HG03139 (cell line): ENCODE data around the gene ULK4.
"Not testable (repeated sequence)": the region's sequence is repeated elsewhere in the genome, so short reads cannot be mapped to it uniquely, and the experiment has no call there.

Experiments
- ATAC-seq: cut with Tn5 transposase; IDR thresholded peaks from one replicate; pipeline ENCODE4 v1.9.1; 2021; ENCODE audit not compliant: unreplicated experiment

Gene ULK4

GRCh38 chr3:41450416-41451231 is 511.3 kb downstream of the ULK4 start:
- ATAC-seq: no peak

DNA sequence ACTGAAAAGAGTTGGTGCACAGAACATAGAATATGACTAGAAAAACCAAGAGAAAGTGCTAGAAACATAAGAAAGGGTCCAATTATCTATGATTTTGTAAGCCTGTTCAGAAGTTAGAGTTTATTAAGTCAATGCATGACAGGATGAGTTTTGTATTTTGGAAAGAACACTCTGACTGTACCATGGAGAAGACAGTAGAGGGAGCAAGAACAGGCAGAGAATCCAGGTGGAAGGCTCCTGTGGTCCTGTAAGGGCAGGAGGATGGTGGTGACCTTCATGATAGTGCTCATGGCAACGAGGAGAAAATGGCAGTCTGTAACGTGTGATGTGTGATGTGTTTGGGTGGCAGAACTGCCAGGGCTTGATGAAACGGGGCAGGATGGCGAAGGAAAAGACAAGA is 513.5 kb downstream of the ULK4 start:
- no peak for ATAC-seq

DNA sequence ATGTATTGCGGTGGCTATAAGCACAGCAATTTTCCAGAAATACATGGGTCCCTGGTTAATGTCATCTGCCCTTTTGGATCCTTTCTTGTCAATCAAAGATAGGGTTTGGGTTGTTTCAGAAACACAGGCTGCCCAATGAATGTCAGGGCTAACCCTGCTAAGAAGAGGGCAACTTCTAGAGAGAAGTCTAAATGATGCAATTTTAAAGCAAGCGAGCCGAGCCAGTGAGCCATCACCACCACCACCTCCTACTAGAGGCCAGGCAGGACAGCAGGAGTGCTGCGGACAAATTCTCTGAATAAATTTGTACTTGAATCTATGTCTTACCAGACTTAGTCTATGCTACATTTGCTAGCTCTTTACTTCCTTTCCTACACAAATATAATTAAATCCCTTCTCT is 514.2 kb downstream of the ULK4 start:
- ATAC-seq: no peak

DNA sequence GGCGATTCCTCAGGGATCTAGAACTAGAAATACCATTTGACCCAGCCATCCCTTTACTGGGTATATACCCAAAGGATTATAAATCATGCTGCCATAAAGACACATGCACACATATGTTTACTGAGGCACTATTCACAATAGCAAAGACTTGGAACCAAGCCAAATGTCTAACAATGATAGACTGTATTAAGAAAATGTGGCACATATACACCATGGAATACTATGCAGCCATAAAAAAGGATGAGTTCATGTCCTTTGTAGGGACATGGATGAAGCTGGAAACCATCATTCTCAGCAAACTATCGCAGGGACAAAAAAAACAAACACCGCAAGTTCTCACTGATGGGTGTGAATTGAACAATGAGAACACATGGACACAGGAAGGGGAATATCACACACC is 515.6 kb downstream of the ULK4 start:
- not testable (repeated sequence) for ATAC-seq

GRCh38 chr3:41441568-41441967 is 520.3 kb downstream of the ULK4 start:
- ATAC-seq: no peak

DNA sequence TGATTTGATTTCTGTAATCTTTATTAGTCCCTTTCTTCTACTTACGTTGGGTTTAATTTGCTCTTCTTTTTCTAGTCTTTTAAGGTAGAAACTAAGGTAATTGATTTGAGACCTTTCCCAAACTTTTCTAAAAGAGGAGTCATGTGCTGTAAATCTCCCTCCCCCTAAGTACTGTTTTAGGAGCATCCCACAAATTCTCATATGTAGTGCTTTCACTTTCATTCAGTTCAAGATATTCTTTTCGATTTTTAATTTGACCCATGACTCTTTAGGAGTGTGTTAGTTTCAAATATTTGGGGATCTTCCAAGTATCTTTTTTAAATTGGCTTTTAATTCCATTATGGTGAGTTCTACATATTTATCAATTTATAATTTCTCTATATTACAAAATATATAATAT is 520.8 kb downstream of the ULK4 start:
- no peak for ATAC-seq

GRCh38 chr3:41436983-41437382 is 524.9 kb downstream of the ULK4 start:
- no peak for ATAC-seq

GRCh38 chr3:41434781-41435180 is 527.1 kb downstream of the ULK4 start:
- ATAC-seq: no peak

DNA sequence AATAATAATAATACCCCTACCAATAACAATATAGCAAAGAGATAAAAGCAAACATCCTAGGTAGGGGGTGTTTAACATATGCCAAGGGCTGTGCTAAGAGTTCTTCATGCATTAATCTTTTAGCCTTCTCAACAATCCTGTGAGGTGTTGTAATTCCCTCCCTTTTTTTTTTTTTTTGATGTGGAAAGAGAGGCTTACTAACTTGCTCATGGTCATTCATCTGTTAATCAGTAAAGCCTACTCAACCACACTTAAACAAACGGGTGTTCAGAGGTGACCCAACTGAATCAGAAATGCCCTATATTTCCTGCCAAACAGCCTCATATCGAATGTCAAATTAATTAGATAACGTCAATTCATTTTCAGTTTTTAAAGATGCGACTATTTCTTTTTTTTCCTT is 530.5 kb downstream of the ULK4 start:
- ATAC-seq: no peak

DNA sequence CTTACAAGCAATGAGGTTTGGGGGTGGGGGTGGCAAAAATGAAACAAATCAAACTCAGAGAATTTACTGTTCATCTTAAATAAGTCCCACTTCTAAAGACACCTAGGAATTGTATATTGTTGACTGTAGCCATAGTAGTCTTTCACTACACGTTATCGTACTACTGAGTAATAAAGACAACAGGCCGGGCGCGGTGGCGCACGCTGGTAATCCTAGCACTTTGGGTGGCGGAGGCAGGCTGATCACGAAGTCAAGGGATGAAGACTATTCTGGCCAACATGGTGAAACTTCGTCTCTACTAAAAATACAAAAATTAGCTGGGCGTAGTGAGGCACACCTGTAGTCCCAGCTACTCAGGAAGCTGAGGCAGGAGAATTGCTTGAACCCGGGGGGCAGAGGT is 531.0 kb downstream of the ULK4 start:
- no peak for ATAC-seq

DNA sequence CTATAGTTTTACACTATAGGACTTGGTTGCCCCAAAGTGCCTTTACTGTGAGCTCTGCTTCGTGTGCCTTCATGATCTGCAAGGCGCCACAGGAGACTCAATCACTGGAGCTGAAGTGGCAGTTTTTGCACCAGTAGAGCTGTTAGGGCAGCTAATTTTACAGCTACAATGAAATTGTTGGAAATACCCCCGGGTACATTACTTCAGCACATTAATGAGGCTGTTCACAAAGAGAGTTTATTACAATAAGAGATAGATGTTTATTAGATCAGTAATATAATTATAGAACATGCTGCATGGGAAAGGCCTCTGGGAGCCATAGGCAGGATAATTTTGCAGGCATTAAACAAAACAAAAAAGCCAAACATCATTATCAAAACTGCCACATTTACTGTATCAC is 531.5 kb downstream of the ULK4 start:
- ATAC-seq: no peak

DNA sequence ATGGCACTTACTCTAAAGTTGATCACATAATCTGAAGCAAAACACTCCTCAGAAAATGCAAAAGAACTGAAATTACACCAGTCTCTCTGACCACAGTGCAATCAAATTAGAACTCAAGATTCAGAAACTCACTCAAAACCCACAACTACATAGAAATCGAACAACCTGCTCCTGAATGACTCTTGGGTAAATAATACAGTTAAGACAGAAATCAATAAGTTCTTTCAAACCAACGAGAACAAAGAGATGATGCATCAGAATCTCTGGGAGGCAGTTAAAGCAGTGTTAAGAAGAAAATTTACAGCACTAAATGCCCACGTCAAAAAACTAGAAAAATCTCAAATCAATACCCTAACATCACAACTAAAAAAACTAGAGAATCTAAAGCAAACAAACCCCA is 535.4 kb downstream of the ULK4 start:
- no peak for ATAC-seq

DNA sequence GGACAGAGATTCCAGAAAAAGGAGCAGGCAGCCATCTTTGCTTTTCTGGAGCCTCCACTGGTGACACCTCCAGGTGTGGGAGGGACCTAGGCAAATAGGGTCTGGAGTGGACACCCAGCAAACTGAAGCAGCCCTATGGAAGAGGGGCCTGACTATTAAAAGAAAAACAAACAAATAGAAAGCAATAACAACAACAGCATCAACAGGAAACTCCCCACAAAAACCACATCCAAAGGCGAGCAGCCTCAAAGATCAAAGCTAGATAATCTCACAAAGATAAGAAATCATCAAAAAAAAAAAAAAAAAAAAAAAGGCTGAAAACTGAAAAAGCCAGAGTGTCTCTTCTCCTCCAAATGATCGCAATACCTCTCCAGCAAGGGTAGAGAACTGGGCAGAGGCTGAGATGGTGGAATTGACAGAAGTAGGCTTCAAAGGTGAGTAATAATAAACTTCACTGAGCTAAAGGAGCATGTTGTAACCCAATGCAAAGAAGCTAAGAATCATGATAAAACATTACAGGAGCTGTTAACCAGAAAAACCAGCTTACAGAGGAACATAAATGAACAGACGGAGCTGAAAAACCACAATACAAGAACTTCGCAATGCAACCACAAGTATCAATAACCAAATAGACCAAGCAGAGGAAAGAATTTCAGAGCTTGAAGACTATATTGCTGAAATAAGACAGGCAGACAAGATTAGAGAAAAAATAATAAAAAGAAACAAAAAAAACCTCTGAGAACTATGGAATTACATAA is 537.2 kb downstream of the ULK4 start:
- ATAC-seq: no peak

DNA sequence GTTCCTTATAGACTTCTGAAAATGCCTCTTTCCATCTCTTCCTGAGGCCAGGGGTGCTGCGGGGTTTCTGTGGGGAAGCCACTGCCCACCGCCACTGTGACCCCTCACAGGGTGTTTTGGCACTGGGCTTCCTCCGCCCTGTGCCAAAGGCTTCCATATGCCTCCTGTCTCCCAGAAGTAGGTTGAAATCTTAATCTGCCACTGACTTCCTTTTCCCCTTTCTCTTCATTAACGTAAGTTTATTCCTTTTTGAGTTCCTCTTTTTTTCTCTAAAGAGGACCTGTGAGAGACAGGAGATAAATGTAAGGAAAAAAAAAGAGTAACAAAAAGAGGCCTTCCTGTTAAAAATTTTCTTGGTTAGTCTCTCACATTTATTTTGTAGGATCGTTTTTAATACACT is 542.1 kb downstream of the ULK4 start:
- no peak for ATAC-seq

DNA sequence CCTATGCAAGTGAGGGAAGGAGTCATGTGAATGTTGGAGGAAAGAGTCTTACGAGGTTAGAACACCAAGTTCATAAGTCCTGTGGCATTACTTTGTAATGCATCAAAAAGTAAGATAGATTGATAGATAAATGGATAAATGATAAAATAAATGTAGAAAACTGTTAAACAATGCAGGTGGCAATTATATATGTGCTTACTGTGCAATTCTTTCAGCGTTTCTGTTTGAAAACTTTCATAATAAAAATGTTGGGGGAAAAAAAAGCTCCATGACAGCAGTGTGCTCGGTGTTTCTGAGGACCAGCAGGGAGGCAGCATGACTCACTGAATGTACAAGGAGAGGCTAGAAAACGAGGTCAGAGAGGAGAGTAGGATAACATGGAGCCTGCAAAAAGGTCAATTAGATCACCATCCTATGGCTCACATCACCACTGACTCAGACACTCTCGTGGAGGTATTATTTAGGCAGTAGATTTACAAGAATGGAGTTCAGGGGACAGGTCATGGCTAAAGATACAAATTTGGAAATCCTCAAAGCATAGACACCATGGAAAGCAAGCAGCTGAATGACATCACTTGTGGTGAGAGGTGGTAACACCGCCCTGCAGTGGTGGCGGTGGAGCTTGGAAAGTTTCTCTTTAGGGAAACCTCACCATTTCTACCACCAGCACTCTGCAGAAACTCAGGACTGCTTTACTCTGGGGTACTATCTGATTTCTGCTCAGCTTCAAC is 542.8 kb downstream of the ULK4 start:
- no peak for ATAC-seq

DNA sequence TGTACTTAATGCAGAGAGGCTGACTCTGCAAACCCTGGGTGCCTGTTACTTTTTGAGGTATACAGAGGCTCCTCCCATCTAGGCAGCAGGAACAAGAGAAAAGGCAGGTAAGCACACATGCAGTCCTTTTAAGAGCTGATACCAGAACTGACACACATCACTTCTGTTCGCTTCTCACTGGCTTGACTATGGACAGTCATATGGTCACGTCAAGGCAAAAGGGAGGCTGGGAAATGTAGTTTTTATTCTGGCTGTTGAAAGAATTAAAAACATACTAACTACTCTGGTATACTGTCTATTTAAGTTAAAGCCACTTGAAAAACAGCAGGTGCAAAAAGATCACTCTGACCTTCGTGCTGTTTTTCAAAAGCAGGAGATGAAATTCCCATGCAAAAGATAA is 544.3 kb downstream of the ULK4 start:
- ATAC-seq: no peak

GRCh38 chr3:41411065-41411464 is 550.8 kb downstream of the ULK4 start:
- no peak for ATAC-seq

GRCh38 chr3:41405466-41405865 is 556.4 kb downstream of the ULK4 start:
- no peak for ATAC-seq

DNA sequence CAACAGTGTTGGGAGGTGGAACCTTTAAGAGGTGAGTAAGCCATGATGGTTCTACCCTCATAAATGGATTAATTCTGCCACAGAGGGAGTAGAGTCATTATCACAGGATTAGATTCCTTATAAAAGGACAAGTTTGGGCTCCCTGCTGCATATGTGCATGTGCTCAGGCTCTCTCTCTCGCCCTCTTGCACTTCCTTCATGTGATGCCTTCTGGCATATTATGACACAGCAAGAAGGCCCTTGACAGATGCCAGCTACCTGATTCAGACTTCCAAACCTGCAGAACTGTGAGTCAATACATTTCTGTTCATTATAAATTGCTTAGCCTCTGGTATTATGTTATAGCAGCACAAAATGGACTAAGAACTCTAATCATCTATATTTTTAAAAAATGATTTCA is 557.3 kb downstream of the ULK4 start:
- ATAC-seq: no peak

DNA sequence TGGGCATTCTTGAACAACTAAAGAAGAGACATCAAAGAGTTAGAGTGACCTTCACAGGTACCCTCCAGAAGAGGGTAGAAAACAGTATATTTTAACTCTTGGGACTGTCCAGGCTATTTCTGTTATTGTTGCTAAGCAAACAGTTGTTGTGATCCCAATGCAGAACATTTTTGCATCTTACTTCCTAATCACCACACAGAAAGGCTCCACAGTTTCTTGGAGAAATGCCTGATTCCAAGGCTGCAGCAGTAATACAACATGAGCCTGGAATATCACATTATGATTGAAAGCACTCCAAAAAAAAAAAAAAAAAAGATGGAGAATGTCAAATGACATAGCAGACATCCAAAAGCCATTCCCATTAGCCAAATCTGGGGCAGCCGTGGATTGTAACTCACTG is 567.0 kb downstream of the ULK4 start:
- no peak for ATAC-seq

DNA sequence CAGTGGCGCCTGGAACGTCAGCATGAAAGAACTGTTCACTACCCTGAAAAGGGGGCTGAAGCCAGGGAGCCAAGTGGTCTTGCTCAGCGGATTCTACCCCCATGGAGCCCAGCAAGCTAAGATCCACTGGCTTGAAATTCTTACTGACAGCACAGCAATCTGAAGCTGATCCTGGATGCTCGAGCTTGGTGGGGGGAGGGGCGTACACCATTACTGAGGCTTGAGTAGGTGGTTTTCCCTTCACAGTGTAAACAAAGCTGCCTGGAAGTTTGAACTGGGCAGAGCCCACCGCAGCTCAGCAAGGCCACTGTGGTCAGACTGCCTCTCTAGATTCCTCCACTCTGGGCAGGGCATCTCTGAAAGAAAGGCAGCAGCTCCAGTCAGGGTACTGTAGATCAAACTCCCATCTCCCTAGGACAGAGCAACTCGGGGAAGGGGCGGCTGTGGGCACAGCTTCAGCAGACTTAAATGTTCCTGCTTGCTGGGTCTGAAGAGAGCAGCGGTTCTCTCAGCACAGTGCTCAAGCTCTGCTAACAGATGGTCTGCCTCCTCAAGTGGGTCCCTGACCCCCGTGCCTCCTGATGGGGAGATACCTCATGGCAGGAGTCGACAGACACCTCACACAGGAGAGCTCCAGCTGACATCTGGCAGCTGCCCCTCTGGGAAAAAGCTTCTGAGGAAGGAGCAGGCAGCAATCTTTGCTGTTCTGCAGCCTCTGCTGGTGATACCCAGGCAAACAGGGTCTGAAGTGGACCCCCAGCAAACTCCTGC is 591.0 kb downstream of the ULK4 start:
- ATAC-seq: not testable (repeated sequence)
